ENCODE data around the gene TBX15.

Gene TBX15

DNA sequence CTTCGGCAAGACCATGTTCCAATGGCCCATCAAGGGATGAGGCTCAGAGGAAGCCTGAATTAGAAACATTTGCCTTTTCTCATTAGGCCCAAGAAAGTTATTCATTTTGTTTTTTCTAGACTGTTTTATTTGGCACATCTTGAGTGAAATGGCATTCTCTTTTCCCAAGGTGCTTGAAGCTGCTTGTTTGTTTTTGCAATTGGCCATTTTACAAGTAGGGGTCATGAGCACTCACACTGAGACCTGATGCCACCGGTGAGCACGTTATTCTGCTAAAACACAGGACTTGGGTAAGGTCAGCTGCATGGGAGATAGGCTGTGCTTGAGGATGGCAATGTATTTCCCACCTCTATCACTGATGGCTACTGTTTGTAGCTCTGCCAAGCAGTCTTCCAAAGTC, 128.1 kb downstream of the TBX15 start:
- no peaks in the 10 kb centered on the region for H3K27me3 ChIP-seq (ENCODE audit: control insufficient read depth in 3 of 3, insufficient read depth in 3 of 3, low read depth in 1 of 3, low read length in 3 of 3)
- H3K79me1 ChIP-seq (ENCODE audit: low read depth, low read length): no peaks in the 10 kb centered on the region
- H3K4me3 ChIP-seq (ENCODE audit: low read length in 2 of 2): no peak overlapping the region
- no peak for DNase-seq (ENCODE audit: low spot score)
- no peaks in the 10 kb centered on the region for H3K4me1 ChIP-seq (ENCODE audit: control insufficient read depth in 2 of 2, insufficient read depth in 1 of 2, low read depth in 1 of 2, low read length in 2 of 2)
- no peak overlapping the region for H3K23ac ChIP-seq (ENCODE audit: low read depth, low read length, poor library complexity)
- no peak overlapping the region for H3K4me2 ChIP-seq (ENCODE audit: insufficient read depth, low read length, poor library complexity, severe bottlenecking)
- H2BK12ac ChIP-seq (ENCODE audit: low read length): no peak overlapping the region
- H2BK120ac ChIP-seq (ENCODE audit: low read depth, low read length): no peak overlapping the region
- H3K9ac ChIP-seq (ENCODE audit: low read depth, low read length, poor library complexity): no peak overlapping the region
- no peak overlapping the region for H2AK5ac ChIP-seq (ENCODE audit: low read depth, low read length)
- no peak overlapping the region for H3K18ac ChIP-seq (ENCODE audit: low read length)
- no peak overlapping the region for H4K8ac ChIP-seq (ENCODE audit: low read depth, low read length)
- no peak overlapping the region for H3K14ac ChIP-seq (ENCODE audit: low read length)
- H4K91ac ChIP-seq (ENCODE audit: low read depth, low read length, poor library complexity): no peak overlapping the region
- H3K9me3 ChIP-seq (replicated peaks in 1 of 2; ENCODE audit: control insufficient read depth in 2 of 2, insufficient read depth in 1 of 2, low read depth in 1 of 2, low read length in 2 of 2): peaks cover 0 to 2% of the 10 kb centered on the region in 2 donors
- no peak overlapping the region for H2BK5ac ChIP-seq (ENCODE audit: low read length)
- no peak overlapping the region for H2BK15ac ChIP-seq (ENCODE audit: low read length)
- no peak overlapping the region for H2AFZ ChIP-seq (ENCODE audit: low read length)
- no peak overlapping the region for H3K4ac ChIP-seq (ENCODE audit: low read length)
- WGBS, 2 donors (ENCODE audit: extremely low coverage in 2 of 2, insufficient read length in 2 of 2, insufficient replicate concordance in 1 of 2): no CpG with 5 or more reads among the region's 3 CpGs
- H3K27ac ChIP-seq (replicated peaks; ENCODE audit: low read length): no peak overlapping the region
- H3K36me3 ChIP-seq (replicated peaks in 1 of 2; ENCODE audit: control insufficient read depth in 2 of 2, insufficient read depth in 2 of 2, low read length in 2 of 2): no peaks in the 10 kb centered on the region

GRCh38 chr1:118846443-118846842, 141.7 kb downstream of the TBX15 start:
- H3K9ac ChIP-seq (ENCODE audit: low read depth, low read length, poor library complexity): no peak overlapping the region
- H3K9me3 ChIP-seq (replicated peaks in 1 of 2; ENCODE audit: control insufficient read depth in 2 of 2, insufficient read depth in 1 of 2, low read depth in 1 of 2, low read length in 2 of 2): no peaks in the 10 kb centered on the region
- peaks cover 0 to 3% of the 10 kb centered on the region in 2 donors for H3K4me1 ChIP-seq (ENCODE audit: control insufficient read depth in 2 of 2, insufficient read depth in 1 of 2, low read depth in 1 of 2, low read length in 2 of 2)
- H2BK15ac ChIP-seq (ENCODE audit: low read length): no peak overlapping the region
- no peak overlapping the region for H4K91ac ChIP-seq (ENCODE audit: low read depth, low read length, poor library complexity)
- H2BK120ac ChIP-seq (ENCODE audit: low read depth, low read length): no peak overlapping the region
- WGBS, 2 donors (ENCODE audit: extremely low coverage in 2 of 2, insufficient read length in 2 of 2, insufficient replicate concordance in 1 of 2): no CpG with 5 or more reads among the region's 2 CpGs
- no peak overlapping the region for H2BK12ac ChIP-seq (ENCODE audit: low read length)
- no peak overlapping the region for H3K4me3 ChIP-seq (ENCODE audit: low read length in 2 of 2)
- H3K18ac ChIP-seq (ENCODE audit: low read length): no peak overlapping the region
- H3K14ac ChIP-seq (ENCODE audit: low read length): no peak overlapping the region
- no peak overlapping the region for H2AK5ac ChIP-seq (ENCODE audit: low read depth, low read length)
- H3K27ac ChIP-seq (replicated peaks; ENCODE audit: low read length): no peak overlapping the region
- H3K79me1 ChIP-seq (ENCODE audit: low read depth, low read length): no peaks in the 10 kb centered on the region
- no peak overlapping the region for H2BK5ac ChIP-seq (ENCODE audit: low read length)
- no peak overlapping the region for H3K4ac ChIP-seq (ENCODE audit: low read length)
- no peak overlapping the region for H3K4me2 ChIP-seq (ENCODE audit: insufficient read depth, low read length, poor library complexity, severe bottlenecking)
- H4K8ac ChIP-seq (ENCODE audit: low read depth, low read length): no peak overlapping the region
- no peak overlapping the region for H2AFZ ChIP-seq (ENCODE audit: low read length)
- H3K27me3 ChIP-seq (ENCODE audit: control insufficient read depth in 3 of 3, insufficient read depth in 3 of 3, low read depth in 1 of 3, low read length in 3 of 3): no peaks in the 10 kb centered on the region
- H3K36me3 ChIP-seq (replicated peaks in 1 of 2; ENCODE audit: control insufficient read depth in 2 of 2, insufficient read depth in 2 of 2, low read length in 2 of 2): no peaks in the 10 kb centered on the region
- no peak for DNase-seq (ENCODE audit: low spot score)
- no peak overlapping the region for H3K23ac ChIP-seq (ENCODE audit: low read depth, low read length, poor library complexity)

- Histone ChIP-seq H2BK15ac (ENCODE audit: low read length) (no peak overlapping the region), H2BK120ac (ENCODE audit: low read depth, low read length) (no peak overlapping the region), H3K23ac (ENCODE audit: low read depth, low read length, poor library complexity) (no peak overlapping the region), H3K14ac (ENCODE audit: low read length) (no peak overlapping the region), H3K4me2 (ENCODE audit: insufficient read depth, low read length, poor library complexity, severe bottlenecking) (no peak overlapping the region), H3K18ac (ENCODE audit: low read length) (no peak overlapping the region), H3K4me3 (ENCODE audit: low read length in 2 of 2) (no peak overlapping the region), H3K27ac (replicated peaks; ENCODE audit: low read length) (peak overlapping the region; percentile 14), H3K4ac (ENCODE audit: low read length) (no peak overlapping the region), H3K79me1 (ENCODE audit: low read depth, low read length) (no peaks in the 10 kb centered on the region), H2BK5ac (ENCODE audit: low read length) (no peak overlapping the region), H3K27me3 (ENCODE audit: control insufficient read depth in 3 of 3, insufficient read depth in 3 of 3, low read depth in 1 of 3, low read length in 3 of 3) (no peaks in the 10 kb centered on the region), H2AK5ac (ENCODE audit: low read depth, low read length) (no peak overlapping the region), H4K91ac (ENCODE audit: low read depth, low read length, poor library complexity) (no peak overlapping the region), H3K36me3 (replicated peaks in 1 of 2; ENCODE audit: control insufficient read depth in 2 of 2, insufficient read depth in 2 of 2, low read length in 2 of 2) (no peaks in the 10 kb centered on the region), H3K9ac (ENCODE audit: low read depth, low read length, poor library complexity) (no peak overlapping the region), H2AFZ (ENCODE audit: low read length) (no peak overlapping the region), H4K8ac (ENCODE audit: low read depth, low read length) (no peak overlapping the region), H3K9me3 (replicated peaks in 1 of 2; ENCODE audit: control insufficient read depth in 2 of 2, insufficient read depth in 1 of 2, low read depth in 1 of 2, low read length in 2 of 2) (no peaks in the 10 kb centered on the region), H3K4me1 (ENCODE audit: control insufficient read depth in 2 of 2, insufficient read depth in 1 of 2, low read depth in 1 of 2, low read length in 2 of 2) (no peaks in the 10 kb centered on the region), H2BK12ac (ENCODE audit: low read length) (no peak overlapping the region)
- WGBS, 2 donors (ENCODE audit: extremely low coverage in 2 of 2, insufficient read length in 2 of 2, insufficient replicate concordance in 1 of 2): no CpG with 5 or more reads among the region's 14 CpGs
- DNase-seq (ENCODE audit: low spot score): no peak
These were observed 145.5 kb downstream of the TBX15 start for GRCh38 chr1:118842452-118843201.

- Histone ChIP-seq H2AFZ (ENCODE audit: low read length) (no peak overlapping the region), H3K9me3 (replicated peaks in 1 of 2; ENCODE audit: control insufficient read depth in 2 of 2, insufficient read depth in 1 of 2, low read depth in 1 of 2, low read length in 2 of 2) (no peaks in the 10 kb centered on the region), H3K18ac (ENCODE audit: low read length) (no peak overlapping the region), H3K27ac (replicated peaks; ENCODE audit: low read length) (no peak overlapping the region), H3K14ac (ENCODE audit: low read length) (no peak overlapping the region), H3K23ac (ENCODE audit: low read depth, low read length, poor library complexity) (no peak overlapping the region), H2BK15ac (ENCODE audit: low read length) (no peak overlapping the region), H3K4me3 (ENCODE audit: low read length in 2 of 2) (no peak overlapping the region), H2AK5ac (ENCODE audit: low read depth, low read length) (no peak overlapping the region), H3K36me3 (replicated peaks in 1 of 2; ENCODE audit: control insufficient read depth in 2 of 2, insufficient read depth in 2 of 2, low read length in 2 of 2) (no peaks in the 10 kb centered on the region), H3K9ac (ENCODE audit: low read depth, low read length, poor library complexity) (no peak overlapping the region), H3K4ac (ENCODE audit: low read length) (no peak overlapping the region), H3K4me2 (ENCODE audit: insufficient read depth, low read length, poor library complexity, severe bottlenecking) (no peak overlapping the region), H3K27me3 (ENCODE audit: control insufficient read depth in 3 of 3, insufficient read depth in 3 of 3, low read depth in 1 of 3, low read length in 3 of 3) (no peaks in the 10 kb centered on the region), H3K79me1 (ENCODE audit: low read depth, low read length) (no peaks in the 10 kb centered on the region), H2BK120ac (ENCODE audit: low read depth, low read length) (no peak overlapping the region), H2BK12ac (ENCODE audit: low read length) (no peak overlapping the region), H3K4me1 (ENCODE audit: control insufficient read depth in 2 of 2, insufficient read depth in 1 of 2, low read depth in 1 of 2, low read length in 2 of 2) (no peaks in the 10 kb centered on the region), H2BK5ac (ENCODE audit: low read length) (no peak overlapping the region), H4K91ac (ENCODE audit: low read depth, low read length, poor library complexity) (no peak overlapping the region), H4K8ac (ENCODE audit: low read depth, low read length) (no peak overlapping the region)
- no peak for DNase-seq (ENCODE audit: low spot score)
These were observed 146.6 kb downstream of the TBX15 start for GRCh38 chr1:118841521-118841920.

Measured in neuronal stem cell (in vitro differentiated cells).